HG02981 (cell line): ENCODE measurements around the gene NREP.
"Not testable (repeated sequence)": the region's sequence is repeated elsewhere in the genome, so short reads cannot be mapped to it uniquely, and the experiment has no call there.

ENCODE experiments used
- ATAC-seq: cut with Tn5 transposase; IDR thresholded peaks from one replicate; pipeline ENCODE4 v1.9.1; 2021; ENCODE audit warnings: mild to moderate bottlenecking, moderate library complexity; ENCODE audit not compliant: unreplicated experiment

The NREP gene

DNA sequence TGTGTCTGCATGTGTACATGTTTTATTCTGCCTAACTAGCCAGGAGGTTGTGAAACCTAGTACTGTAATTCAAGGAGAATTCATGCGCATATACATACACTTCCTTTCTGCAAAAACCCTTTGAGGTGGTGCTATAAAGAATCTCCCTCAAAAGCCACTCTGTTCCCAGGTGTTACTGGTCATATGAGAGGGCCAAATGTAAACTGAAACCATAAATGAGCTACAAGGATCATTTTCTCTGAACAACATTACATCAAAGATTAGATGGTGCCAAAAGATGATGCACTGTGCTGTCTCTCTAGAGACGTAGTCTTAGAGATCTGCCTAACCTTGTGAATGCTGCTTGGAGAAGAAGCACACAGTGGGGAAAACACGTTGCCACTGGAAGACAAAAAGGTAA, 15.7 kb downstream of the NREP start:
- ATAC-seq = peak; percentile 63

DNA sequence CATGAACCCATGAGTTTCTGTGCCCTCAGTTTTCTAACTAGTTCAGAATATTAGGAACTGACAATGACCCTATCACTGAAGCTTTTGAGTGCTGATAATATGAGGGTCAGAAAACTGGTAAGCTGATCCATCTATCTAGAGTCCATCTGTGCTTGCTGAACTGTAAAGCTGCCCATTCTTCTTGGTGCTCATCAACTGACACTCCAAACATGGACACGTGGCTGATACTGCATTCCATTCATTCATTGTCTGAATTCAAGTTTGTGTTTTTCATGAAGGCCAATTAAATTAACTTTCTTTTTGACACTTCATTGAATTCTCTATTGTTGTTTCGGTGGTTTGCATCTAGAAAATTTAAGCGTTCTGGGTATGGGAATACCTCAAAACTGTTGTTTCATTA, 17.6 kb downstream of the NREP start:
- ATAC-seq = no peak

DNA sequence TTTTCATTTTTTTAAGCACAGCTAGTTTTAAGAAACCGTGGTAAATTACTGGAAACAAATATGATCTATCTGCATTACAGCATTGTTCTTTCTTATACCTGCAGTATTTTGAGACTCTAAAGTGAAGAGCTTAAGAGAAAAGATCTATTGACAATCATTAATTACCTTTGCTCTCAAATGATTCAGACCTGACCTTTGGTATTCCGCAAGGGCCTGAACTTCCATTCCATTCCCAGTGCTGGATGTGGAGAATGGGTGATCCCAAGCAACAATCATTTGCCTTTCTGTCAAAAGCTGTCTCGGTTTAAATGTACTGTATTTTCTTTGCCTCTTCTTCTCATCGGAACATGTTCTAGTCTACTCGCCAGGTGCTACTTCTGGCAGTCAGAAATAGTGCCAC, 18.9 kb downstream of the NREP start:
- no peak for ATAC-seq

DNA sequence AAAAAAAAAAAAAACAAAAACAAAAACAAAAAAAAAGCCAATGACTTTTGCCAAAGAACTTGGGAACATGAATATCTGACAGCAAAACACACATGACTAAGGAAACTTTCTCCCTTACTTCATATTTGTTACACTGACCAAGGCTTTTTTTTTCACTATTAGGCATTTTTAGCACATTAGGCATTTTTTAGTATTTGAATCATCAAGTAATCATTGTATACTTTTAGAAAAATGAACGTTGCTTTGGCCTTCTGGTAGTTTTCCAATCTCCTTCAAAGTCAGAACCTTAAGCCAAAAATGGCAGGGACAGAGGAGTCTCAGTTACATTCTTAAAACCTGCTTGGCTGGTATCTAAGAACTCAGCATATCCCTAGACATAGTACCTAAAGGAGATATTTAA, 19.3 kb downstream of the NREP start:
- no peak for ATAC-seq

DNA sequence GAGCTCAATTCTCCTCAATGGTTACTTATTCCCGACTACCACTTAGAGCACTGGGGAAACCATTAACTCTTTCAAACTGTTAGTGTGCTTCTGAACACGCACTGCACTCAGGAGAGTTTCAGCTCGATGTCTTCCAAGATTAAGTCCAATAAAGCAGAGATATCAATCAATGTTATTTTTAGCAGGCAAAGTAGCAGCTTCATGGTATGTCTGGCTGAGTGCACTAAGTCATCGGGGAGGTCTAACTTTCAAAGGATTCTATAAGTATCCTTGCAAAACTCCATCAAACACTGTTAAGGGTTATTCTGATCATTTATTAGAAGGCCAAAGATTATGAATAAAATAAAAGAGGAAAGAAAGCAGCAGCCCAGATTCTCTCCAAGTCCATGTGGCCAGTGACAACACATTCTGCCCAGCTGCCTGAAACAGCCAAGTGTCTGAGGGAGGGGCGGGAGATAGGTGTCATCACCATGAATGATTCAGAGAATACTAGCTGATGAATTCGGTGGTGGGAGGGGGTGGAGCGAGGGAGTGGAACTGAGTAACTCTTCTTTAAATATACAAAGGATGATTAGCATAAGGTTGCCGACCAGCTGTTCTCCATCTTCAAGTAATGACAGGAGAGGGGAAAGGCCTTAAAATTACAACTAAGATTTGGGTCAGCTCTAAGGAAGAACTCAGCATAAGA, 21.3 kb downstream of the NREP start:
- no peak for ATAC-seq

DNA sequence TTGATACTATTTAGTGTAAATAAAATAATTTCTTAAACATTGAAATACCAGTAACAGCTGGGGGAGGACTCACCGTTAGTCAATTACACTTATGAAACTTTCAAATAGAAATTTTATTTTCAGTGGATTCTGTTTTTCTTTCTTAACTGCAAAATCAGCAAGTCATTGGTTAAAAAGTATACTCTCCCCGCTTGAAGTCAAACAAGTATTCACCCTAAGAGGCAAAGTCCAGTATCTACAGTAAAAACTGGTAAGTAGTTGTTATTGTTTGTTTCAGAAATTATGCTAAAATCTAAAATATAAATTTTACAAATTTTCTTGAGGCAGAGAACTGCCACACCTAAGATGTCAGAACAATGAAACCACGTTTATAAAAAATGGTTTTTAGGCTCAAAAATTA, 22.4 kb downstream of the NREP start:
- ATAC-seq = no peak

DNA sequence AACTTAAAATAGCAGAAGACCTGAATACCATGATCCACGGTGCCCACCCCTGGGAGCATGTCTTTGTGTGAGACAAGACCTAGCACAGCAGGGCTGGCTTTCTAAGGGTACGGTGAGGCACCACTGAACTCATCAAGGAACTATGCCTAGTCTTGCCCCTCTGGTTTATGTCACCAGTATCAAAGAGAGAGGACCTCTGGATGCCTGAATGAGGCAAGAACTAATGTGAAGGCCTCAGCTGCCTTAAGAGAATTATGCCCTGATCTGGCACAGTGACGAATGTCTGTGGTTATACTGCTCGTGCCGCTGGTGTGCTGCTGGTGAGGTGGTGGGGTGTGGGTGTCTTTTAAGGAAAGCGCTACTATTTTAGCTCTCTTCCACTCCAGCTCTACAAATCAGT, 23.0 kb downstream of the NREP start:
- no peak for ATAC-seq

DNA sequence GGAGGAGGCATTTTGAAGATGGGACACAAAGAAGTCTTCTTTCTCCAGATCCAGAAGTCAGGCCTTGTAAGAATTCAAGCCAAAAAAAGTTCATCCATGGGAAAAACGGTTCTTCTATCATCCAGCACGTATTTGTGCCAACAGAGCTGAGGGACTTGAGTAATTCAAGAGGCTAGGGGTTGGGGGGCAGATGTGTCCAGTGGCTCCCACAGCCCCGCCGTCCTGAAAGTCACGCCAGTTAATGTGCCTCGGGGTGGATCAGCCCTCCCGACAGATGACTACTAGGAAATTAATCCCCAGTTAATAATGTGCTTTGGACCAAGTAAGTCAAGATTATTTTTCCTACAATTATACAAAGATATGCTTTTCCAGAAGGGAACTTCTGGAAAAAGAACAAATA, 23.4 kb downstream of the NREP start:
- ATAC-seq = no peak

DNA sequence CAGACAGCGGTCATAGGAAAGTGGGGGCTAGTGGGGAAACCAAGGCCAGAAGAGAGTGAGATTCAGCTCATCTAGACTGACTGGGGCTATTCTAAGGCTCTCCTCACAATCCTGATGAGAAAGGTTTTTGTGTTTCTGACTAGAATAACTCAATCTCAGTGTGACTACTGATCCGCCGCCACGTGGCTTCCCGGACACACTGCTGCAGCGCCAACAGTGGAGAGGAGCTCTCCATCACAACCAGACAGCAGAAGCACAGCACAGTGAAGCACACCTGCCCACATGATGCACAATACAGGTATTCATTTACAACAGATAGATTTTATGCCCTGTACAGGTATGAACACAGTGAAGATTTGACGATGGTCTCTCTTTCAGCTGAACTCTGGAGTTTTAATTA, 25.4 kb downstream of the NREP start:
- no peak for ATAC-seq

DNA sequence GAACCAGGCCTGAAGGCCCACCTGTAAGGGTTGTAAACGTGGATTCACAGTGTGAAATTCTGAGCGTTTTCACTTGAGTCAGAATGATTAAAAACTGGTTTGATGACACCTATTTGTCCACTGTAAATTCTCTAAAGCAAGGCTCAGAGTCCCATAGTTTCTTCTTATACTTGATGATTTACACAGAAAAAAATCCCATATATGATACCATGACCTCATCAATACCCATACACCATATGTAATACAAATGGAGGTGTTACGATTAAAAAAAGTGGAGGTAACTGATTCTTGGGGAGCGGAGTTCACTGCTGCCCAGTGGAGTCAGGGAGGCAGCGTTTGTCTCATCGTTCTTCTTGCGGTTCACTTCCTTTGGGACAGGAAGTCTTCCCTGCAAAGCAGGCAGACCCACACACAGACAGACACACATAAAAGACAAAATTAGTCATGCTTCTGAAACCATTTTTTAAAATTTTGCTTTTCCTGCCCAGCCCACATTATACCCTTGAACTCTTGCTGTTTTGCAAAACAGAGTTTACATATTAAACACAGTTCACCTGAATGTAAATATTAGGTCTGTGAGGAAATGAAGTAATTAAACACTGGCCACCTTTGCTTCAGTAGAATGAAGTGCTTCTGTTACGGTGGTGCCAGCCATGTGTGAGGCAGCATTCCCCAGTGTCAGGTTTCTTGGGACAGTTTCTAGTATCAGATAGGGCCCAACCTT, 26.2 kb downstream of the NREP start:
- ATAC-seq = peak; percentile 54

DNA sequence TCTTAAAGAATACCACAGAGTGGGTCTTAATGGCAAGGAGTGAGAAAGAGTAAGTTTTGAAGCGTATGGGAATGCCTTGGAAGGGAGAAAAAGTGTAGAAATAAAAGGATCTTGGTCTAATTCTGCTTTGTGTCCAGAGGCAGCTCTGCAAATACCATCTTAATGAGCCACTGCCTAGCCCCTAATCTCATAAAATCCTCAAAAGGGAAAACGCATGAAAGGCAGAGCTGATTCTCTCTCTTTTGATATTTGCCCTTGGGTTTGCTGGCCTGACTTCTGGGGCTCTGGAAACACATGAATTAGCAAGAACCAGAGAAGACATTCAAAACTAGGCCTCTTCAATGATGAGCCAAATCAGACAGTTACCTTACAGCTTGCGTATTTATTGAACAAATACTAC, 28.1 kb downstream of the NREP start:
- no peak for ATAC-seq

DNA sequence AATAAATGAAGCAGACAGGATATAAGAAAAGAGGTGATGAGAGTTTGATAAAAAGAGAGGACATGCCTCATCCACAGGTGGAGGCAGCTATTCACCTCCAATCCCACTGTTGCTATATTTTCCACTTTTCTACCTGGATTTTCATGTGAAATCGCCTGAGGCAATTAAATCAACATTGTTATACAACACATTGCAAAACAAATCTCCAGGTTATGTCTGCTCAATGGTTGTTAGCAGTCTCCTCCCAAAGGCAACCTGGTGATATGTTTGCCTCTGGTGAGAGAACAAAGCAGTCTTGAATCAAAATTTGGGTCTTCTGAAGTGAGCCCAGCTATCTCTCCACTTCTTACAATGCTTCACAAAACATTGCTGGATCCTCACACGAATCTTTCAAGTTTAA, 30.0 kb downstream of the NREP start:
- no peak for ATAC-seq

DNA sequence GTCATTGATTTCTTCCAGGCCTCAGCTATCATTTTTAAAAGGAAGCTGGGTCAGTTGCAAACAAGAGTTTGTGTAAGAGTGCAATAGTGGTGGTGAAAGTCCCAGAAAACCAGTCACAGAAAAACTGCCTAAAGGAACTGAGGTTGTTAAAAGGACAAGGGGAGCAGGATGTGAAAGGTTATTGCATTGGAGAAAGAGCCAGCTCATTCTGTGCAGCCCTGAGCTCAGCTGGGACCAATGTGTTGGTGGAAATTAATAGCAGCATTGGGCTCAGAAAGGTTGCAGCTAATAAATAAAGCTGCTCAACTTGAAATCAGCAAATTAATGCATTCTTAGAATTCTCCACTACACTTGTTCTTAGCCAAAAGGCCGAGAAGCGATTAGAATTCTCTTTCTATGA, 34.9 kb downstream of the NREP start:
- no peak for ATAC-seq

DNA sequence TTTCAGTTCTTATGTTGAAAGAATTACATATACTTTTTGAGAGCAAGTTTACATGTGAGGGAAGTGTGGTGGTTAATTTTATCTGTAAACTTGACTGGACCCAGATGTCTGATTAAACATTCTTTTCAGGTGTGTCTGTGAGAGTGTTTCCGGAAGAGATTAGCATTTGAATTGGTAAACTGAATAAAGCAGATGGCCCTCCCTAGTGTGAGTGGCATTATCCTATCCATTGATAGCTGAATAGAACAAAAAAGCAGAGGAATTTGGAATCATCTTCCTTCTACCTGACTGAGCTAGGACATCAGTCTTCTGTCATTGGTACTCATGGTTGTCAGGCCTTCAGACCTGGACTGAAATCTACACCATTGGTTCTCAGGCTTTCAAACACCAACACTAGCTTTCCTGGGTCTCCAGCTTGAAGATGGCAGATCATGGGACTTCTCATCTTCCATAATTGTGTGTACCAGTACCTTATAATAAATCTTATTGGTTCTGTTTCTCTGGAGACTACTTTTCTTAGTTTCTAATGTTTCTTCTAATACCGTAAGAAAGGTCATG, 36.6 kb downstream of the NREP start:
- no peak for ATAC-seq

DNA sequence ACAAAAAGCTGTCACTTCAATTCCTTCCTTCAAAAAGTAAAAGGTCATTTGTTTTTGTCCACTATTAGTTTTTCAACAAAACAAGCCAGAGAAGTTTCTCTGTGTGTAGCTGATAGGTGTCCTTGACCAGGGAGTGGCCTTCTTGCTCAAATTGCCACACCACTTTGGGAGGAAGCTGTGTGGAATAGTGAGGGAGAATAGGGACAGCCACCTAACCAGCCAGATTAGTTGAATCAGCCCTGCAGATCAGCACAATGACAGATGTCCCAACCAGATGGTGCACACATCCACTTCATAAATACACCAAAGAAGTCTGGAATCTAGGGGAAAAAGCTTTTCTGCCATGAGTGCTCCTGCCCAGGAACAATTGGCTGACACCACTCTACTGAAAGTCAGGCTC, 37.2 kb downstream of the NREP start:
- no peak for ATAC-seq

DNA sequence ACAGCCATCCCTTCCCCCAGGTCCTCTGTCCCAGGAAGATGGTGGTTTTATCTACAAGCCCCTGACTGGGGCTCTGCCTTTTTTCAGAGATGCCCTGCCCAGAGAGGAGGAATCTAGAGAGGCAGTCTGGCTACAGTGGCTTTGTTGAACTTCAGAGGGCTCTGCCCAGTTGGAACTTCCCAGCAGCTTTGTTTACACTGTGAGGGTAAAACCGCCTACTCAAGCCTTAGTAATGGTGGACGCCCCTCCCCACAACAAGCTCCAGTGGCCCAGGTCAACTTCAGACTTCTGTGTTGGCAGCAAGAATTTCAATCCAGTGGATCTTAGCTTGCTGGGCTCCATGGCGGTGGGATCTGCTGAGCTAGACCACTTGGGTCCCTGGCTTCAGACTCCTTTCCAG, 40.2 kb downstream of the NREP start:
- ATAC-seq = not testable (repeated sequence)

DNA sequence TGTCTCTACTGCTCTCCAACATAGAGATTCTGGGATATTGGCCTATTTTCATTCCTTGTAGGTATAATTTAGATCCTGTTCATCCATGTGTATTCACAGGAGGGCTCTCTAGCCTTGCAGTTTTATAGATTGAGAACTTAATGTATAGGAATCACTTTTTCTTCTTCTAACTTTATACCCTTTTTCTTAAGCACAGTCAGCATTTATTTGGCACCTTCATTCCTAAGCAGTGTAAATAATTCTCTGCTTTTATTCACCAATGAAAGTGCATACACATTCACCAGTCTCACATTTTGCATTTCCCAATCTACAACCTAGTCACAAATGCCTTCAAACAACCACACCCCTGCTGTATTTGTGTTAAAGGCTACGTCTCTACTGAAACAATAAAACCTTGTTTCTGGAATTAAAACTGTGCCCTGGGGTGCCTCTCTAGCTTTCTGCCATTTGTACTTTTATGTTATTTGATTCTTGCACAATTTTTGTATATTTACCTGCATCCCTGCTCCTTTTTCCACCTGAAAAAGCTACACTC, 49.3 kb downstream of the NREP start:
- ATAC-seq = no peak

DNA sequence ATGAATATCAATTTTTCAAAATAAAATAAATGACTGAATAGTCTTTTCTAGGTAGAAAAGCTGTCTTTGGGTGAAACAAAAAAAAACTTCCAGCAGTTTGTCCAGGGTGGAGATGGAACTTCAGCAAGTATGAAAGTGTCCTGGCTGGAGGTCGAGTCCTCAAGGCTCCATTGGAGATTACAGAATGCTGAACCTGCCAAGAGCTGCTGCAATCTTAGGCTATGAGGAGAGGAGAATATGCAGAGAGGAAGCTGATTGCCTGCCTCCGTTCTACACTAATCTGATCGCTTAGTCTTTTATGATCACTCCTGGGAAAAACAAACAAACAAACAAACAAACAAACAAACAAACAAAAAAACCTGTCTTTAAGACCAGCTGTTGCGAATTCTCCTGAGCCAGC, 50.6 kb downstream of the NREP start:
- ATAC-seq = no peak

DNA sequence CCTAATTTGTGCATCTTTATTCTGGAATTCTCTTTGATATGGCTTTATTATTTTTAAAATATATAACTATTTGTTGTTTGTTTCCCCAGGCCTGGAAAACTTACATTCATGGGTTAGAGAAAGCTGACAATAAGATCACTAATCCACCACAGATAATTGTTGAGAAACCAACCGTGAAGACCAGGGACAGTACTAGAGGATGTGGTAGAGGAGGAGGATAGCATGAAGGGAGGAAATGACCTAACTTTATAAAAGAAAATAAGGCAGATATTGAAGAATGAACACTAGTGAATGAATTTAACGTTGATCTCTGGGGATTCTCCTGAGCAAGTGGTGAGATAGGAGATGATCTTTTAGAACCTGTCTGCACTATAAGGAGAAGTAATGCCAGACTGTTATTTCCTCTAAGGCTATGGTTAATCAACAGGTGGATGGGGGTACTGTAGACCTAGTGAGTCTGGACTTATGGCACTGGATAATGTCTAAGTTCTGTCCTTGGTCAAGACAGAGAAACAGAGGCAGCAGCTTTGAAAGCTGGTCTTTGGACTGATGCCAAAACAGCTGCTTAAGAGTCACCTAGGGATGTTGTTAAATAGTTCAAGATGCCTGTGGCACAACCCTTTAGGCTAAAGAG, 52.4 kb downstream of the NREP start:
- ATAC-seq = peak; percentile 75

DNA sequence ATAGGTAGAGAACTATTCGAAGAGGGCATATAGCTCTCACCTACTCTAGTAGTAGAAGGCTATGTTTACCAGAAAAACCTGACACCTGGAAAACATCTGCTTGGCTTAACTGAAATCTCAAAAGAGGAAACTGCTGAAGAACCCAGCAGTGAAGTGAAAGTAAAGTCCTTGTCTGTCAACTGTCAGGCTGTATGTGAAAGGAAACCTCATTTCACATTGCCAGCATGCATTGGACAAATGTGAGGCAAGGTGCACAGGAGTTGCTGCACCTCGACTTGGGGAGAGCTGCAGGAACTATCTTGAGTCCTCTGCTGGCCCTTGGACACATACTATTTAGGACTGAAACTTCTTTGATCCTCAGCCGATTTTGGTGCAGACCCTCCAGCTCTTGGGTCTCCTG, 53.3 kb downstream of the NREP start:
- peak; percentile 89 for ATAC-seq

DNA sequence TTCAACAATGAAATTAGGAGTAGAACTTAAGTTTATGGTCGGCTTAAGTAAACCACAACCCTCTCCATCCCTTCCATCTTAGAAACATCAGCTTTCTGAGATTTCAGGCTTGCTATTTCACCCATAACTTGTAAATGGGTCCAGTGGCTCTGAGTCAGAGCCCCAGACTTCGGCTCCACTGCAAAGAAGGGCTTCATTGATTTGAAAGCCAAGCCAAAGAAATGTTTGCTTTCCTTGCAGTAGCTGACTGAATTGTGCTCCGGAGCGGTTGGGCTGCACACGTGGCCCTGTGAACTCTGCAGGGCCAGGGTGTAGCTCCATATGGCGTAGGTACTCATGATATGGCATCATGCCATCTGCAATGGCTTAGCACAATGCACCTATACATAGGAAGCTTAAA, 57.0 kb downstream of the NREP start:
- no peak for ATAC-seq

DNA sequence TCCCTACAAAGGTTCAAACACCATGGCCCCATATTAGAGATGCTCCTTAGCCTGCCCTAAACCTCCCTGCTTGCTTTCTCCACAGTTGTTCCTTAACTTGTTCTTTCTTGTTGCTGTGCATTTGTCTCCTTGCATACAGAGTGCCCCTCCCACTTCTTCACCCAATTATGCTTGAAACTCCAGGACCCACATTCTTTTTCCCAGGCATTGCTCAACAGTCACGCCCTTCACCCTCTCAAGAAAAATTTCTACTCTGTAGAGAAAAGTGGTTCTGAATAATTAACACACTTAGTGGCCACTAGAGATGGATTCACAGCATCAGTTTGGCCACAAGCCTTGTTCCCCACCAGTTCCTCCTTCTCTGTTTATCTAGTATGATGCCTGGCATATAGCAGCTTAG, 57.7 kb downstream of the NREP start:
- no peak for ATAC-seq
